Osteocyte (in vitro differentiated cells): ENCODE data around the gene FLAD1. TPM values are rescaled to one million over a fixed set of nuclear protein-coding genes. Genes with fewer than 3 reads are reported as not detected.

ENCODE experiments used
- DNase-seq: peaks from one replicate; pipeline ENCODE4 v3.0.0; 2021; ENCODE audit warnings: mixed read lengths; ENCODE audit not compliant: unreplicated experiment; ENCODE audit errors: extremely low spot score
- H3K27ac Mint-ChIP-seq: one replicate; pipeline ENCODE4 v1.8.0; 2021; ENCODE audit warnings: mild to moderate bottlenecking, mixed read lengths; ENCODE audit not compliant: unreplicated experiment
- H3K27me3 Mint-ChIP-seq: one replicate; pipeline ENCODE4 v1.8.0; 2021; ENCODE audit warnings: mixed read lengths; ENCODE audit not compliant: unreplicated experiment
- H3K36me3 Mint-ChIP-seq: one replicate; pipeline ENCODE4 v1.8.0; 2021; ENCODE audit warnings: mixed read lengths; ENCODE audit not compliant: unreplicated experiment
- H3K4me1 Mint-ChIP-seq: one replicate; pipeline ENCODE4 v1.8.0; 2021; ENCODE audit warnings: mixed read lengths; ENCODE audit not compliant: unreplicated experiment
- H3K4me3 Mint-ChIP-seq: one replicate; pipeline ENCODE4 v1.8.0; 2021; ENCODE audit warnings: mild to moderate bottlenecking, moderate library complexity, mixed read lengths; ENCODE audit not compliant: unreplicated experiment
- H3K9me3 Mint-ChIP-seq: one replicate; pipeline ENCODE4 v1.8.0; 2021; ENCODE audit warnings: mixed read lengths; ENCODE audit not compliant: unreplicated experiment
- total RNA-seq: library from RNA; stranded (reverse); gene quantifications from 2 replicates; pipeline ENCODE4 v1.2.1, GENCODE V29; 2021
- TF ChIP-seq, protein P1 (sequence below): fragments of 200-600 bp; sonication (generic); IDR thresholded peaks from 2 replicates; pipeline ENCODE4 v1.5.0; 2021; ENCODE audit warnings: antibody characterized with exemption, mild to moderate bottlenecking, moderate library complexity

The FLAD1 gene
- total RNA-seq, 1 donor from 2014 or later: 31.2 TPM

DNA sequence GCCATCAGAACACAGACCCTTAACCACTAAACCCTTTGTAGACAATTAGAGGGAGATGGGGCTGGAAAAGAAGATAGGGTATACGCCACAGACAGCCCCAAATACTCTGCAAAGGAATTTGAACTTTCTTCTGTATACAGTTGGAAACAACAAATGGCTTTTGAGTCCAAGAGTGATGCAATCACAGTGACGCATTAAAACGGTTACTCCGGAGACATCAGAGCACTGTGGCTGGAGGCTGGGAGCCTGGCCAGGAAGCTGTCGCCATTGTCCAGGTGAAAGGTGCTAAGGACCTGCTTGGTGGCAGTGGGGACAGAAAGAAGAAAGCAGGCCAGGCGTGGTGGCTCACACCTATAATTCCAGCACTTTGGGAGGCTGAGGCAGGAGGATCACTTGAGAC is 4.2 kb downstream of the FLAD1 start:
- peaks cover 6% of the 10 kb centered on the region for H3K4me1 Mint-ChIP-seq
- no peak for DNase-seq
- H3K9me3 Mint-ChIP-seq: no peaks in the 10 kb centered on the region
- no peak overlapping the region for H3K4me3 Mint-ChIP-seq
- TF ChIP-seq, protein P1, sequence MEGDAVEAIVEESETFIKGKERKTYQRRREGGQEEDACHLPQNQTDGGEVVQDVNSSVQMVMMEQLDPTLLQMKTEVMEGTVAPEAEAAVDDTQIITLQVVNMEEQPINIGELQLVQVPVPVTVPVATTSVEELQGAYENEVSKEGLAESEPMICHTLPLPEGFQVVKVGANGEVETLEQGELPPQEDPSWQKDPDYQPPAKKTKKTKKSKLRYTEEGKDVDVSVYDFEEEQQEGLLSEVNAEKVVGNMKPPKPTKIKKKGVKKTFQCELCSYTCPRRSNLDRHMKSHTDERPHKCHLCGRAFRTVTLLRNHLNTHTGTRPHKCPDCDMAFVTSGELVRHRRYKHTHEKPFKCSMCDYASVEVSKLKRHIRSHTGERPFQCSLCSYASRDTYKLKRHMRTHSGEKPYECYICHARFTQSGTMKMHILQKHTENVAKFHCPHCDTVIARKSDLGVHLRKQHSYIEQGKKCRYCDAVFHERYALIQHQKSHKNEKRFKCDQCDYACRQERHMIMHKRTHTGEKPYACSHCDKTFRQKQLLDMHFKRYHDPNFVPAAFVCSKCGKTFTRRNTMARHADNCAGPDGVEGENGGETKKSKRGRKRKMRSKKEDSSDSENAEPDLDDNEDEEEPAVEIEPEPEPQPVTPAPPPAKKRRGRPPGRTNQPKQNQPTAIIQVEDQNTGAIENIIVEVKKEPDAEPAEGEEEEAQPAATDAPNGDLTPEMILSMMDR: no peak
- H3K36me3 Mint-ChIP-seq: peaks cover 4% of the 10 kb centered on the region
- H3K27me3 Mint-ChIP-seq: no peaks in the 10 kb centered on the region
- H3K27ac Mint-ChIP-seq: no peak overlapping the region

DNA sequence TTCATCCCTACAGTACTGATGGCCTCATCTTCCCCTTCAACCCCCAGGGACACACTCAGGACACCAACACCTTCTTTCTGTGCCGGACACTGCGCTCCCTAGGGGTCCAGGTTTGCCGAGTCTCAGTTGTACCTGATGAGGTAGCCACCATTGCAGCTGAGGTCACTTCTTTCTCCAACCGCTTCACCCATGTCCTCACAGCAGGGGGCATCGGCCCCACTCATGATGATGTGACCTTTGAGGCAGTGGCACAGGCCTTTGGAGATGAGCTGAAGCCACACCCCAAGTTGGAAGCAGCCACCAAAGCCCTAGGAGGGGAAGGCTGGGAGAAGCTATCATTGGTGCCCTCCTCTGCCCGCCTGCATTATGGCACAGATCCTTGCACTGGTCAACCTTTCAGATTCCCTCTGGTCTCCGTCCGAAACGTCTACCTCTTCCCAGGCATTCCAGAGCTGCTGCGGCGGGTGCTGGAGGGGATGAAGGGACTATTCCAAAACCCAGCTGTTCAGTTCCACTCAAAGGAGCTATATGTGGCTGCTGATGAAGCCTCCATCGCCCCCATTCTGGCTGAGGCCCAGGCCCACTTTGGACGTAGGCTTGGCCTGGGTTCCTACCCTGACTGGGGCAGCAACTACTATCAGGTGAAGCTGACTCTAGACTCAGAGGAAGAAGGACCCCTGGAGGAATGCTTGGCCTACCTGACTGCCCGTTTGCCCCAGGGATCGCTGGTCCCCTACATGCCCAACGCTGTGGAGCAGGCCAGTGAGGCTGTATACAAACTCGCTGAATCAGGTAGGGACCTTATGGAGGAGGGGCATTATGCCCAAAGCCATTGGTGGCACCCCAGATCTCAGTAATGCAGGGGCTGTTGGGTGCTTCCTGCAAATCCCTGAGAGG is 5.2 kb downstream of the FLAD1 start:
- Mint-ChIP-seq H3K9me3 (no peaks in the 10 kb centered on the region), H3K4me3 (no peak overlapping the region), H3K36me3 (peaks cover 4% of the 10 kb centered on the region), H3K27ac (no peak overlapping the region), H3K27me3 (no peaks in the 10 kb centered on the region), H3K4me1 (peaks cover 11% of the 10 kb centered on the region)
- TF ChIP-seq, protein P1: no peak
- no peak for DNase-seq

DNA sequence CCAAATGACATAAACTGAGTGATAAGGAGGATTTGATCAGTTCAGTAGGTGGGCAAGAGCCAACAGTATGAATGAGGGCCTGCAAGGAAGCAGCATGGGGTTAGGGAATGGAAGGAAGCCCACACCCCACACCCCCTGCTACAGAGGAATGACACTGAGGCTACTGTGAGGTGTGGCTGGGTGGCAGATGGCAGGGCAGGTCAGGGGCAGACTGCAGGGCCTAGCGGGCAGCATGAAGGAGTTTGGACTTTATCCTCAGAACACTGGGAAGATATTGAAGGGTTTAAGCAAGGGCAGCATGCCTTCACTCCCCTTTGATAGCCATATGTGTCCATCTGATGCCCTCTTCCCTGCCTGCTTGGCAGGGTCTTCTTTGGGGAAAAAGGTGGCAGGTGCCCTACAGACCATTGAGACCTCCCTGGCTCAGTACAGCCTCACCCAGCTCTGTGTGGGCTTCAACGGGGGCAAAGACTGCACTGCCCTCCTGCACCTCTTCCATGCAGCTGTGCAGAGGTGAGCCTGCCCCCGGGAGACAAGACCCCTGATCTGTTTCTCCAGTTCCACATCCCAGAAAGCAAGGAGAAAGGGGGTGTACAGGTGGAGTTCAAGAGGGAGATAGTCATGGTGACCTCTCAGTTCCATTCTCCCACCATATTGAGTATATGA is 6.2 kb downstream of the FLAD1 start:
- TF ChIP-seq, protein P1: no peak
- Mint-ChIP-seq H3K4me3 (no peak overlapping the region), H3K36me3 (peaks cover 4% of the 10 kb centered on the region), H3K4me1 (peaks cover 5% of the 10 kb centered on the region), H3K9me3 (no peaks in the 10 kb centered on the region), H3K27ac (no peak overlapping the region), H3K27me3 (no peaks in the 10 kb centered on the region)
- no peak for DNase-seq

DNA sequence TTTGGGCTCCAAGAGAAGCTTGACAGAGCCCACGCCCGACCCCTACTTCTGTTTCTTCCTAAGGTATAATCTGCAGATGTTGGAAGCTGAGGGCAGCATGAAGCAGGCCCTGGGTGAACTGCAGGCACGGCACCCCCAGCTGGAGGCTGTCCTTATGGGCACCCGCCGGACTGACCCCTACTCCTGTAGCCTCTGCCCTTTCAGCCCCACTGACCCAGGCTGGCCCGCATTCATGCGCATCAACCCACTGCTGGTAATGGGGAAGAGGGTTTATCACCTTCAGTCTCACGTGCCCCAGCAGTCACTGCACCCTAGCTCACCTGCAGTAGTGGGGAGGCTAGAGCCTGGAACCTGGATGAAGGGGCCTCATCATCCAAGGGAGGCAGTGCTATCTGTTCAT is 7.1 kb downstream of the FLAD1 start:
- Mint-ChIP-seq H3K36me3 (peaks cover 4% of the 10 kb centered on the region), H3K4me3 (no peak overlapping the region), H3K27ac (no peak overlapping the region), H3K9me3 (no peaks in the 10 kb centered on the region), H3K4me1 (peaks cover 5% of the 10 kb centered on the region), H3K27me3 (no peaks in the 10 kb centered on the region)
- TF ChIP-seq, protein P1: no peak
- DNase-seq: no peak
